HepG2 (cell line): ENCODE results near the gene MIER2. TPM values are rescaled to one million over a fixed set of nuclear protein-coding genes. Genes with fewer than 3 reads are reported as not detected.

Experiments used
- FOXO1 ChIP-seq: sonication (generic); formaldehyde crosslinking; IDR thresholded peaks from 2 replicates; pipeline ENCODE4 v1.4.0; 2020; ENCODE audit warnings: missing genetic modification reagents
- PBX3 ChIP-seq: sonication (generic); formaldehyde crosslinking; IDR thresholded peaks from 2 replicates; pipeline ENCODE4 v1.8.1; 2023; ENCODE audit warnings: missing genetic modification reagents, inconsistent platforms, borderline replicate concordance
- ZBTB26 ChIP-seq: IDR thresholded peaks from 2 replicates; pipeline ENCODE4 v1.6.1; 2016; ENCODE audit warnings: missing compliant biosample characterization, missing genetic modification reagents, borderline replicate concordance
- ZBTB49 ChIP-seq: sonication (generic); formaldehyde crosslinking; IDR thresholded peaks from 2 replicates; pipeline ENCODE4 v1.4.0; 2020; ENCODE audit warnings: missing genetic modification reagents, borderline replicate concordance
- ZNF446 ChIP-seq: sonication (generic); formaldehyde crosslinking; IDR thresholded peaks from 2 replicates; pipeline ENCODE4 v1.5.0; 2020; ENCODE audit warnings: mild to moderate bottlenecking, missing genetic modification reagents
- ZNF564 ChIP-seq: sonication (generic); formaldehyde crosslinking; IDR thresholded peaks from 2 replicates; pipeline ENCODE4 v1.8.1; 2023; ENCODE audit warnings: mild to moderate bottlenecking, missing genetic modification reagents
- ZNF770 ChIP-seq: sonication (generic); formaldehyde crosslinking; IDR thresholded peaks from 2 replicates; pipeline ENCODE4 v1.5.0; 2020; ENCODE audit warnings: mild to moderate bottlenecking, missing genetic modification reagents
- ZNF850 ChIP-seq: sonication (generic); formaldehyde crosslinking; conservative IDR thresholded peaks from 2 replicates; pipeline ENCODE4 v1.9.0; 2021; ENCODE audit warnings: mild to moderate bottlenecking, missing genetic modification reagents
- polyA plus RNA-seq, 8 experiments: library from polyadenylated mRNA; depleted of rRNA in 3 of 8; stranded (reverse) in 7 of 8; unstranded in 1 of 8; fragments of >200 nt; fragmentation: Illumina TruSeq in 4 of 8; extraction: Trizol in 4 of 8; gene quantifications; 2 replicates each; pipeline versions ENCODE4 v1.2.1 to v1.2.3, GENCODE V29; 2011 to 2016; ENCODE audit warnings: low read depth in 4 of 8, missing spikeins in 1 of 8, mixed read lengths in 1 of 8; ENCODE audit not compliant: insufficient read depth in 1 of 8
- total RNA-seq, 5 experiments: library from RNA; depleted of rRNA; stranded (reverse); fragments of >200 nt; fragmentation: Illumina TruSeq; extraction: Trizol; gene quantifications; 2 replicates each; pipeline ENCODE4 v1.2.3, GENCODE V29; 2016; ENCODE audit warnings: low read depth in 1 of 5

Gene MIER2
- total and polyA plus RNA-seq, 2 of the 13 experiments (the other 11 are each of a cell fraction or from before 2014, with no cell fraction given) = 9.6 to 25.7 TPM

GRCh38 chr19:342128-342455 lies 2.5 kb downstream of the MIER2 start (continued):
- TF ChIP-seq ZBTB49 (CRISPR knock-in tag) (no peak), ZBTB26 (CRISPR knock-in tag) (no peak), ZNF850 (CRISPR knock-in tag) (no peak), PBX3 (CRISPR knock-in tag) (no peak), ZNF564 (CRISPR knock-in tag) (no peak), FOXO1 (CRISPR knock-in tag) (no peak), ZNF770 (CRISPR knock-in tag) (no peak), ZNF446 (CRISPR knock-in tag) (no peak)
